ENCODE results near the gene GNS.

Gene GNS

GRCh38 chr12:64678248-64678647, 81.0 kb downstream of the GNS start:
- TF ChIP-seq CTCF (IDR thresholded peaks at IDR 0.05; ENCODE audit: low read depth, low read length), result no peak
- DNase-seq (ENCODE audit: extremely low read depth, low read depth), result no peak

GRCh38 chr12:64675795-64676194, 83.4 kb downstream of the GNS start:
- no peak for DNase-seq (ENCODE audit: extremely low read depth, low read depth)
- TF ChIP-seq CTCF (IDR thresholded peaks at IDR 0.05; ENCODE audit: low read depth, low read length), result no peak

- DNase-seq (ENCODE audit: extremely low read depth, low read depth), result no peak
- TF ChIP-seq CTCF (IDR thresholded peaks at IDR 0.05; ENCODE audit: low read depth, low read length), result no peak
Measured at GRCh38 chr12:64674367-64674922, 84.8 kb downstream of the GNS start.

- DNase-seq (ENCODE audit: extremely low read depth, low read depth), result no peak
Measured at GRCh38 chr12:64673490-64674169, 85.6 kb downstream of the GNS start.

GRCh38 chr12:64672925-64673409, 86.2 kb downstream of the GNS start:
- DNase-seq (ENCODE audit: extremely low read depth, low read depth), result no peak
- no peak for TF ChIP-seq CTCF (IDR thresholded peaks at IDR 0.05; ENCODE audit: low read depth, low read length)

More at GRCh38 chr12:64673490-64674169, 85.6 kb downstream of the GNS start:
- TF ChIP-seq CTCF (IDR thresholded peaks at IDR 0.05; ENCODE audit: low read depth, low read length), result no peak

GRCh38 chr12:64671681-64672080, 87.5 kb downstream of the GNS start:
- no peak for TF ChIP-seq CTCF (IDR thresholded peaks at IDR 0.05; ENCODE audit: low read depth, low read length)
- DNase-seq (ENCODE audit: extremely low read depth, low read depth), result no peak

- no peak for TF ChIP-seq CTCF (IDR thresholded peaks at IDR 0.05; ENCODE audit: low read depth, low read length)
- no peak for DNase-seq (ENCODE audit: extremely low read depth, low read depth)
Measured at GRCh38 chr12:64670919-64671639, 88.1 kb downstream of the GNS start.

All from AG09319 (cell line).